HG03097 (cell line): Measurements from ENCODE around the gene LRRC8A.
"Not testable (repeated sequence)": the region's sequence is repeated elsewhere in the genome, so short reads cannot be mapped to it uniquely, and the experiment has no call there.

Experiments used
- ATAC-seq: cut with Tn5 transposase; IDR thresholded peaks from one replicate; pipeline ENCODE4 v1.9.1; 2021; ENCODE audit not compliant: unreplicated experiment, low FRiP score

Gene LRRC8A

GRCh38 chr9:128919402-128920089, 37.6 kb downstream of the LRRC8A start:
- ATAC-seq, result no peak

GRCh38 chr9:128920381-128921058, 38.6 kb downstream of the LRRC8A start, which contains the start of gene PHYHD1:
Gene PHYHD1, plus strand, starts transcription at chr9:128920982. Its CDS starts 1,342 bp downstream, at chr9:128922324.
- ATAC-seq, result no peak

DNA sequence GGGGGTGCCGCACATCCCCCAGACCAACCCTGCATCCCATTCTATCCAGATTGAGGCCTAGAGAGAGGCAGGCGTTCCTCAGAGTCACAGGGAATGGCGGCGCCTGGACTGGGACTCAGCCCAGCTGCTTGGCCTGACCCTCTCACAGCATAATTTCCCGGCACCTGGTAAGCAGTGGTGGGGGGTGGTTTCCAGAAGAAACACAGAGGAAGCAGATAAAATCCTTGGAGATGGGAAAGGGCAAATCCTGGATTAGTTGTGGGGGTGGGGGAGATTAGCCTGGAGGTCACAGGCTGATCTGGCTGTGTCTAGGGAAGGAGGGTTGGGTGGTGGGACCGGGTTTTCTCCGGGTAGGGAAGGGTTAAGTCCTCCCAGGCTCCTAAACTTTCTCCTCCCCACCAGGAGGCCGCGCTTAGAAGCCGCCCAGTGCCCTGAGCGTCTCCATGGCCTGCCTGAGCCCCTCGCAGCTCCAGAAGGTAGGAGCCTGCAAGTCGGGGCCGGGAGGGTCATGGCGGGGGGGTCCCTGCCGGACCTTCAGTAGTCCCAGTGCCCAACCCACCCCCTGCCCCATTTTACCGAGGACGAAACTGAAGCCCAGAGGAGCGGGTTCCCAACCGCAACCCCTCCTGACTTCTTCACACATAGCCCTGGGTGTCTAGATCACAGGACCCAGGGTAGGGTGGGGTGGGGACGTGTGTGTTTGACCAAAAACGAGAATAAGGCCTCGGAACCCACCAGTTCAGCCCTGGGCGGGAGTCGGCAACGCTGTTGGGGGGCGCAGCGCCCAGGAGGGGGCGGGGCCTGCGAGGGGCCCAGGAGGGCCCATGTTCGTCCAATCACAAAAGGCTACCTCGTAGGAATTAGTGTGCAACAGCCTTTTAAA, 40.2 kb downstream of the LRRC8A start:
- no peak for ATAC-seq

DNA sequence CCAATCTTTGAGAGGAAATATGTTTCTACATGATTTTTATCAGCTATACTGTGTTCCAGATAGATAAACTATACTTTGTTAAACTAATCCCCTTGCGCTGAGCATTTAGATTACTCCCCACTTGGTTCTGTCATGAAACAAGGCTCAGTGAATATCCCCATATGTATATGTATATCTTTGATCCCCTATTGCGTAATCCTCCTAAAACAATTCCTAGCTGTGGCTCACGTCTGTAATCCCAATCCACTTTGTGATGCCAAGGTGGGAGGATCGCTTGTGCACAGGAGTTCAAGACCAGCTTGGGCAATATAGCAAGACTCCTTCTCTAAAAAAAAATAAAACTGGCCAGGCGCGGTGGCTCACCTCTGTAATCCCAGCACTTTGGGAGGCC, 41.6 kb downstream of the LRRC8A start:
- no peak for ATAC-seq

- ATAC-seq, result no peak
Measured at GRCh38 chr9:128927731-128928411, 45.9 kb downstream of the LRRC8A start.

GRCh38 chr9:128928624-128929023, 46.7 kb downstream of the LRRC8A start:
- no peak for ATAC-seq

GRCh38 chr9:128929560-128929959, 47.6 kb downstream of the LRRC8A start:
- ATAC-seq, result no peak

GRCh38 chr9:128933731-128934130, 51.8 kb downstream of the LRRC8A start:
- ATAC-seq, result no peak

DNA sequence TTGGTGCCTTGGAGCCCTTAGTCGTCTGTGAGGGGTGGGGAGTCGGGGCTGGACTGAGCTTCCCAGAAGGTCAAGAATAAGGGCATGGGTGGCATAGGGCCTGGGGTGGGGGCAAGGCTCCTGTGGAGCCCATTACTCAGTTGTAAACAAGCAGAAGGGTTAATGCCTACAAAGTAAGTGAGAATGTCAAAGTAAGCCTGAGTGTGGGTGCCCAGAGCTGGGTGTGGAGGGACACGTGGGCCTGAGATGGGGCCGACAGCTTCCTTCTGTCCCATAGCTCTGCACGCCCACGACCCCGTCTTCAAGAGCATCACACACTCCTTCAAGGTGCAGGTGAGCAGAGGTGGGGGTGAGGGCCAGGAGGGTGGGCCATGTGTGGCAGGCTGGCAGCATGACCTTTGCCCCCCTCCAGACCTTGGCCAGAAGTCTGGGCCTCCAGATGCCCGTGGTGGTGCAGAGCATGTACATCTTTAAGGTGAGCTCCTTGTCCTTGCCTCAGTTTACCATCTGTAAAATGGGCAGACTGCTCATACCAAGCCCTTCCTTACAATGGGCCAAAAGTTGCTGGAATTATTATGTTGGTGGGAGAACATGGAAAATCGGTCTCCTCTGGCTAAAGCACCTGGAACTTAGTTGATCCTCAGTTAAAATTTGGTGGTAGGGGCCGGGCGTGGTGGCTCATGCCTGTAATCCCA, 54.4 kb downstream of the LRRC8A start:
- ATAC-seq, result no peak

GRCh38 chr9:128937310-128938165, 55.6 kb downstream of the LRRC8A start:
- ATAC-seq, result no peak

DNA sequence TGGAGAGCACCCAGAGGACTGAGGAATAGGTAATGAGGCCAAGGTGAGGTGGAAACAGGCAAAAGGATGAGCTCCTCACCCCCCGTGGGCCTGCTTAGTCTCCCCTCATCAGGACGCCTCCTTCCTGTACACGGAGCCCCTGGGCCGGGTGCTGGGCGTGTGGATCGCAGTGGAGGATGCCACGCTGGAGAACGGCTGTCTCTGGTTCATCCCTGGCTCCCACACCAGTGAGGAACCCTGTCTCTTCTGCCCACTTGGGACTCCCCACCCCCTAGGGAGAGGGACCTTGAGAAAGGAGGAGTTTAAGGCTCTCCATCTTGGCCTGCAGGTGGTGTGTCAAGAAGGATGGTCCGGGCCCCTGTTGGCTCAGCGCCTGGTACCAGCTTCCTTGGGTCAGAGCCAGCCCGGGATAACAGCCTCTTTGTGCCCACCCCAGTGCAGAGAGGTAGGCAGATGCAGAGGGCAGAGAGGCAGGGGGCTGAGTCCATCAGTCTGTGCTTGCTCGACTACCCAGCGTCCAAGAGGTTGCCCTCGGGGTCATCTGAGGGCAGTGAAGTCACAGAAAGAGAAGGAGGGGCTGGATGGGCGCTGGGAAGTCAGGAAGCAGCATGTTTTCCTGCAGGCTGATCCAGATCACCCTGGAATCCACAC, 58.5 kb downstream of the LRRC8A start:
- no peak for ATAC-seq

- ATAC-seq, result no peak
Measured at GRCh38 chr9:128940946-128941755, 59.2 kb downstream of the LRRC8A start.

- no peak for ATAC-seq
Measured at GRCh38 chr9:128943832-128944620, 62.1 kb downstream of the LRRC8A start.

GRCh38 chr9:128944966-128945365, 63.0 kb downstream of the LRRC8A start:
- not testable (repeated sequence) for ATAC-seq

DNA sequence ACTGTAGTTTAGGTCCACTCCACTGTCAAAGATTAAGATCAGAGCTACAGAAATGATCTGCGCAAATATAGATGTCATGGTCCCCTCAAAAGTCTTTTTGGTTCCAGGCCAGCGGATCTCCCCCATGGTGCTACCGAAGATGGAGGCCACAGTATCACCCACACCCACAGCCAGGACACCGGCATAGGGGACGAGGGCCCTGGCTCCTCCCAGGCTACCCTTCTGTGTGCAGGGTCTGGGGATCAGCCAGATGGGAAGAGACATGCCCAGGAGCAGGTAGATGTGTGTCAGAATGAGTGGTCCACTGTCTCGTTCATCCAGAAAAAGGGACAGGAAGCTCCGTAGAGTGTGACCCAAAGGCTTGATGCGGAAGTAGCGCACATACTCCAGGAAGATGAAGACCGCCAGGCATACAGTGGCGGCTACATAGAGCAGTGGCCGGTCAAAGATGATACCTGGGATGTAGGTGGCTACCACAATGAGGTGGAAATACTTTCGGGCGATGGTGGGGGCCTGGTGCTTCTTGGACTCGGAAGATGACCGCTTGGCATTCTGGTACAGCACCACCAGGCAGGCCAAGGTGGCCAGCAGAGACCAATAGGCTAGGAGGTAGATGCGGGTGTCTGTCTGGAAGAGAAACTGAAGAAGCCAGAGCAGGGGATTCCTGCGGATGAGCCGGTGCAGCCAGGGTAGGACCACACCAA, 64.0 kb downstream of the LRRC8A start:
- no peak for ATAC-seq

DNA sequence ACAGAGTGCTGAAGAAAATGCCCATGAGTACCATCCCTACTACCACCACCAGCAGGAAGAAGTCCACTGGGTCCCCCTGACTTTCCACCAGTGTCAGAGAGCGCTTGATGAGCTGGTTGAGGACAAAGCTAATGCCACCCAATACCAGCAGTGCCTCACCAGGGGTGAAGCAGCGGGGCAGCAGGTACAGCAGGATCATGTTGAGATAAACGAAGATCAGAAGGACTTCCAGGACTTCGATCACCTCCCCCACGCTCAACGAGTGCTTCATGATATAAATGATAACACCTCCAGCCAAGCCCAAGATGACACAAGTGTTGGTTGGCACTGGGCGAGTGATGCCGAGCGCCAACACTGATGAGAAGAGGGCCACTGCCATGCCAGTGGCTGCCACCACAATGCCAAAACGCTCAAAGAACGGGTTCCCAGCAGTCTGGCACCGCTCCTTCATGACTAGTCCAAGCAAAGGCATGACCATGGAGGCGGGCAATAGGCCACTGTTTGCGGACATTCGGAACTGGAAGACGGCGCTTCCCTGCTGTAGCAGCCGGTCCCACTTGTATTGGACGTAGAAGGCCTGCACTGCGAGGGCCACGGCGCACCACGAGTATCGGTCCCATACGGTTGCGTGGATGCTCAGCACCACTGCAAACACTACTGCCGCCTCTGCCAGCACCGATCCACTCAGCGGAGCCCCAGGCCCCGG, 64.8 kb downstream of the LRRC8A start:
- peak; percentile 11 for ATAC-seq
